ENCODE measurements around the gene RASGRP4. TPM values are rescaled to one million over a fixed set of nuclear protein-coding genes. Genes with fewer than 3 reads are reported as not detected.
"Not testable (repeated sequence)": the region's sequence is repeated elsewhere in the genome, so short reads cannot be mapped to it uniquely, and the experiment has no call there.

RASGRP4 gene
- total and polyA plus RNA-seq, 10 donors: 1.7 to 59.9 (median 19.5) TPM

GRCh38 chr19:38370299-38370698 lies 55.7 kb downstream of the RASGRP4 start:
- WGBS, 5 donors: 69 to 79% (median 73%) methylated on average over 12 of the region's 12 CpGs
- peaks cover 0 to 31% (median 0%) of the 10 kb centered on the region in 7 donors for H3K27me3 ChIP-seq (replicated peaks in 1 of 7)
- H3K9me3 ChIP-seq: no peaks in the 10 kb centered on the region
- DNase-seq: no peak
- TF ChIP-seq POLR2AphosphoS5 (IDR thresholded peaks at IDR 0.05) (no peak), POLR2A (IDR thresholded peaks at IDR 0.05) (no peak), CTCF (IDR thresholded peaks at IDR 0.05 in 8 of 11, conservative IDR thresholded peaks at IDR 0.05 in 3 of 11) (no peak)
- no peak overlapping the region for H3K27ac ChIP-seq
- H3K4me3 ChIP-seq: no peak overlapping the region
- no peaks in the 10 kb centered on the region for H3K36me3 ChIP-seq
- H3K4me1 ChIP-seq: peaks cover under 1 to 12% (median 6%) of the 10 kb centered on the region in 6 donors
- intact Hi-C loops (cut with DNase I; ENCODE audit: low total_unique reads): loop anchor here (5.0 kb wide), 1 partner anchor 33 kb away; the partner anchor contains the start of gene CATSPERG

- 86 to 92% (median 89%) methylated on average over 2 of the region's 2 CpGs for WGBS, 5 donors
- Histone ChIP-seq H3K27me3 (replicated peaks in 1 of 7) (peaks cover 0 to 36% (median 0%) of the 10 kb centered on the region in 7 donors), H3K4me1 (peaks cover 0 to 8% (median 4%) of the 10 kb centered on the region in 6 donors), H3K27ac (no peak overlapping the region), H3K9me3 (no peaks in the 10 kb centered on the region), H3K36me3 (no peaks in the 10 kb centered on the region), H3K4me3 (no peak overlapping the region)
- no peak for DNase-seq
- TF ChIP-seq POLR2A (IDR thresholded peaks at IDR 0.05) (no peak), POLR2AphosphoS5 (IDR thresholded peaks at IDR 0.05) (no peak), CTCF (IDR thresholded peaks at IDR 0.05 in 8 of 11, conservative IDR thresholded peaks at IDR 0.05 in 3 of 11) (no peak)
- intact Hi-C loops (cut with DNase I; ENCODE audit: low total_unique reads): no loop called here
Observed at GRCh38 chr19:38369584-38369983, 56.4 kb downstream of the RASGRP4 start.

- WGBS, 5 donors: 79 to 88% (median 85%) methylated on average over 12 of the region's 12 CpGs
- no peak for TF ChIP-seq POLR2A (IDR thresholded peaks at IDR 0.05)
- TF ChIP-seq CTCF (IDR thresholded peaks at IDR 0.05 in 8 of 11, conservative IDR thresholded peaks at IDR 0.05 in 3 of 11): no peak
- TF ChIP-seq POLR2AphosphoS5 (IDR thresholded peaks at IDR 0.05): no peak
- intact Hi-C loops (cut with DNase I; ENCODE audit: low total_unique reads): no loop called here
- no peak for DNase-seq
- Histone ChIP-seq H3K36me3 (no peaks in the 10 kb centered on the region), H3K27ac (no peak overlapping the region), H3K27me3 (replicated peaks in 1 of 7) (peaks cover 0 to 48% (median 0%) of the 10 kb centered on the region in 7 donors), H3K4me1 (peaks cover 5 to 12% (median 10%) of the 10 kb centered on the region in 6 donors), H3K4me3 (no peak overlapping the region), H3K9me3 (no peaks in the 10 kb centered on the region)
Observed at GRCh38 chr19:38367041-38367440, 59.0 kb downstream of the RASGRP4 start.

GRCh38 chr19:38362946-38363688 lies 62.9 kb downstream of the RASGRP4 start:
- intact Hi-C loops (cut with DNase I; ENCODE audit: low total_unique reads); H3K36me3 ChIP-seq; H3K9me3 ChIP-seq; DNase-seq: not testable (repeated sequence)
- H3K4me3 ChIP-seq: peak overlapping the region in 6 of 8 donors; percentile 60 to 83 (median 70)
- H3K27ac ChIP-seq: peak overlapping the region in 5 of 8 donors; percentile 66 to 81 (median 67)
- H3K4me1 ChIP-seq: peaks cover 8 to 24% (median 19%) of the 10 kb centered on the region in 6 donors
- H3K27me3 ChIP-seq (replicated peaks in 1 of 7): peaks cover 0 to 73% (median 4%) of the 10 kb centered on the region in 7 donors
- 79 to 86% (median 81%) methylated on average over 14 to 16 of the region's 16 CpGs for WGBS, 5 donors
